ENCODE measurements around the gene RFLNA. TPM values are rescaled to one million over a fixed set of nuclear protein-coding genes. Genes with fewer than 3 reads are reported as not detected.

RFLNA gene
- total and polyA plus RNA-seq, 2 of the 13 experiments (the other 11 are each of a cell fraction or from before 2014, with no cell fraction given): not detected

- Histone ChIP-seq H3K36me3 (replicated peaks in 1 of 2; ENCODE audit: control insufficient read depth in 1 of 2, insufficient read depth in 2 of 2, low read length in 2 of 2) (peaks cover 19 to 55% of the 10 kb centered on the region in 2 experiments), H3K4me2 (ENCODE audit: low read depth, low read length) (no peak overlapping the region), H3K79me2 (ENCODE audit: insufficient read depth, low read length) (no peaks in the 10 kb centered on the region), H4K20me1 (ENCODE audit: insufficient read depth, low read length) (no peaks in the 10 kb centered on the region), H3K9me3 (ENCODE audit: low read length) (no peaks in the 10 kb centered on the region), H3K27ac (ENCODE audit: extremely low read length, insufficient read depth, low read length) (no peak overlapping the region), H2AFZ (ENCODE audit: low read length) (no peak overlapping the region), H3K4me3 (replicated peaks in 1 of 3; ENCODE audit: insufficient read depth in 1 of 3, low read depth in 2 of 3, low read length in 3 of 3) (no peak overlapping the region), H3K9ac (ENCODE audit: insufficient read depth, low read depth, low read length) (no peak overlapping the region), H3K4me1 (ENCODE audit: insufficient read depth, low read length) (no peaks in the 10 kb centered on the region), H3K27me3 (ENCODE audit: control insufficient read depth in 1 of 2, insufficient read depth in 2 of 2, low read length in 2 of 2) (no peaks in the 10 kb centered on the region)
- no peak for TF ChIP-seq SIX1 (CRISPR knock-in tag; IDR thresholded peaks at IDR 0.05; ENCODE audit: borderline replicate concordance)
- no peak for TF ChIP-seq HIVEP1 (CRISPR knock-in tag; IDR thresholded peaks at IDR 0.05)
- TF ChIP-seq ZNF768 (CRISPR knock-in tag; IDR thresholded peaks at IDR 0.05): peak; percentile 46; the same call in 1 of the 2 replicates
- TF ChIP-seq SNRNP70 (IDR thresholded peaks at IDR 0.05; ENCODE audit: low read depth, low read length): no peak
- no peak for TF ChIP-seq ZNF512B (CRISPR knock-in tag; IDR thresholded peaks at IDR 0.05; ENCODE audit: borderline replicate concordance)
- no peak for TF ChIP-seq ZFP41 (CRISPR knock-in tag; IDR thresholded peaks at IDR 0.05; ENCODE audit: borderline replicate concordance)
- TF ChIP-seq HNF4G (IDR thresholded peaks at IDR 0.05; ENCODE audit: borderline replicate concordance, low read depth, low read length): no peak
- TF ChIP-seq HNF4G (CRISPR knock-in tag; IDR thresholded peaks at IDR 0.05; ENCODE audit: borderline replicate concordance, low read depth): no peak
- peak; percentile 66 for TF ChIP-seq AGO2 (optimal IDR thresholded peaks at IDR 0.05; ENCODE audit: low read depth, low read length)
- TF ChIP-seq ZBTB4 (CRISPR knock-in tag; IDR thresholded peaks at IDR 0.05; ENCODE audit: borderline replicate concordance): no peak
- TF ChIP-seq, protein P1, sequence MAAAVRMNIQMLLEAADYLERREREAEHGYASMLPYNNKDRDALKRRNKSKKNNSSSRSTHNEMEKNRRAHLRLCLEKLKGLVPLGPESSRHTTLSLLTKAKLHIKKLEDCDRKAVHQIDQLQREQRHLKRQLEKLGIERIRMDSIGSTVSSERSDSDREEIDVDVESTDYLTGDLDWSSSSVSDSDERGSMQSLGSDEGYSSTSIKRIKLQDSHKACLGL (CRISPR knock-in tag; IDR thresholded peaks at IDR 0.05): no peak
- TF ChIP-seq ZNF639 (CRISPR knock-in tag; conservative IDR thresholded peaks at IDR 0.05): no peak
- intact Hi-C loops (cut with micrococcal nuclease; ENCODE audit: unreplicated experiment) (loop anchor here (10.0 kb wide), 1 partner anchor 415 kb away; no protein-coding TSS in a partner anchor), in situ Hi-C loops (cut with HindIII; ENCODE audit: extremely low pct_ligation_motif_present, low pct_unique_long_range_greater_than_20kb) (loop anchor here (10.0 kb wide), 1 partner anchor 405 kb away; no protein-coding TSS in a partner anchor)
- ATAC-seq: no peak
- ChIA-PET CTCF (ENCODE audit: low intra/inter-chr PET ratio, low total read pairs) (no interaction called here), POLR2A (no interaction called here)
- BruUV-seq (replicated peaks): TSS peak; percentile 43
- 88% methylated on average over 18 of the region's 37 CpGs for WGBS (ENCODE audit: low lambda C conversion rate)
- FAIRE-seq: no peak
- no peak for DNase-seq (ENCODE audit: low spot score)
Observed at GRCh38 chr12:124359671-124360581, 65.0 kb downstream of the RFLNA start.
